Measurements from ENCODE around the gene SLC22A7. TPM values are rescaled to one million over a fixed set of nuclear protein-coding genes. Genes with fewer than 3 reads are reported as not detected.

The SLC22A7 gene
- total and polyA plus RNA-seq, 2 of the 8 experiments (the other 6 are each of a cell fraction or from before 2014, with no cell fraction given): not detected

- Histone ChIP-seq H3K4me1 (replicated peaks in 1 of 4; ENCODE audit: control insufficient read depth in 3 of 4, insufficient read depth in 4 of 4, low read length in 3 of 4) (no peaks in the 10 kb centered on the region), H4K8ac (ENCODE audit: extremely low read depth, insufficient read depth, low read length) (no peak overlapping the region), H3K23ac (ENCODE audit: insufficient read length) (no peak overlapping the region), H3K36me3 (ENCODE audit: control insufficient read depth in 2 of 4, insufficient read depth in 4 of 4, low read length in 3 of 4) (peaks cover 5 to 16% (median 11%) of the 10 kb centered on the region in 4 experiments; a peak in 7 of 8 replicates), H3K18ac (ENCODE audit: extremely low read depth, low read length) (no peak overlapping the region), H2BK5ac (ENCODE audit: low read depth, low read length) (no peak overlapping the region), H3K4ac (replicated peaks; ENCODE audit: insufficient read length, low read depth, low read length) (no peak overlapping the region), H3K4me3 (ENCODE audit: extremely low read depth in 1 of 4, insufficient read depth in 2 of 4, low read depth in 3 of 4, low read length in 4 of 4) (no peak overlapping the region), H3K79me2 (ENCODE audit: control insufficient read depth in 1 of 2, insufficient read depth in 2 of 2, low read length in 2 of 2) (no peaks in the 10 kb centered on the region), H3K4me2 (ENCODE audit: insufficient read depth in 1 of 2, low read depth in 2 of 2, low read length in 2 of 2) (no peak overlapping the region), H3K9ac (replicated peaks in 1 of 4; ENCODE audit: extremely low read depth in 1 of 4, low read depth in 3 of 4, low read length in 3 of 4) (no peak overlapping the region), H3K23me2 (ENCODE audit: low read depth, low read length) (no peaks in the 10 kb centered on the region; the same call in 1 of the 2 replicates), H2BK20ac (ENCODE audit: low read length) (no peak overlapping the region), H3K56ac (replicated peaks; ENCODE audit: insufficient read length, low read depth, low read length) (no peak overlapping the region), H3K9me3 (ENCODE audit: insufficient read depth in 2 of 2, low read depth in 1 of 2, low read length in 1 of 2) (no peaks in the 10 kb centered on the region), H3K27ac (ENCODE audit: low read depth, low read length) (no peak overlapping the region), H2AFZ (ENCODE audit: low read length) (no peak overlapping the region), H2AK5ac (ENCODE audit: low read depth, low read length) (no peak overlapping the region), H2BK12ac (ENCODE audit: low read depth, low read length) (no peak overlapping the region), H4K5ac (ENCODE audit: insufficient read length, low read depth, low read length) (no peak overlapping the region), H2BK120ac (replicated peaks; ENCODE audit: low read depth, low read length) (no peak overlapping the region), H3K27me3 (replicated peaks in 1 of 4; ENCODE audit: control insufficient read depth in 3 of 4, extremely low read depth in 1 of 4, insufficient read depth in 3 of 4, low read length in 3 of 4) (no peaks in the 10 kb centered on the region), H2BK15ac (ENCODE audit: low read length) (no peak overlapping the region), H3K79me1 (ENCODE audit: low read depth, low read length) (no peaks in the 10 kb centered on the region; the same call in 1 of the 2 replicates), H4K91ac (replicated peaks; ENCODE audit: insufficient read length, low read length) (no peak overlapping the region), H4K20me1 (replicated peaks in 1 of 2; ENCODE audit: control insufficient read depth in 1 of 2, insufficient read depth in 2 of 2, low read length in 2 of 2) (no peaks in the 10 kb centered on the region), H3K14ac (ENCODE audit: insufficient read length) (no peak overlapping the region)
- FAIRE-seq: no peak
- WGBS, 2 experiments (ENCODE audit: extremely low coverage in 1 of 2, insufficient coverage in 1 of 2, insufficient read length in 1 of 2, insufficient replicate concordance in 2 of 2, low coverage in 1 of 2, low lambda C conversion rate in 2 of 2, missing lambda C conversion rate in 1 of 2): 91 to 100% methylated on average over 2 to 3 of the region's 3 CpGs
- CTCF ChIA-PET (ENCODE audit: partially characterized antibody): interaction anchor here (1.2 kb wide), 1 partner anchor 22 kb away, joined by 4 read pairs; no protein-coding TSS in a partner anchor
- POLR2A ChIA-PET (ENCODE audit: partially characterized antibody): no interaction called here
- no peak for DNase-seq (ENCODE audit: low read depth in 1 of 2, low spot score in 2 of 2)
- TF ChIP-seq EP300 (IDR thresholded peaks at IDR 0.05; ENCODE audit: borderline replicate concordance in 1 of 2, low read depth in 2 of 2, low read length in 2 of 2) (no peak), CHD2 (IDR thresholded peaks at IDR 0.05; ENCODE audit: low read length) (no peak), HDAC2 (IDR thresholded peaks at IDR 0.05; ENCODE audit: borderline replicate concordance in 1 of 2, low read depth in 2 of 2, low read length in 2 of 2) (no peak), JUN (IDR thresholded peaks at IDR 0.05; ENCODE audit: low read depth, low read length) (no peak), TCF12 (IDR thresholded peaks at IDR 0.05; ENCODE audit: low read depth, low read length) (no peak), GABPA (IDR thresholded peaks at IDR 0.05; ENCODE audit: borderline replicate concordance, insufficient read depth, low read length) (no peak), CHD1 (IDR thresholded peaks at IDR 0.05; ENCODE audit: low read depth, low read length) (no peak), CTCF (IDR thresholded peaks at IDR 0.05; ENCODE audit: control extremely low read depth in 1 of 3, insufficient read depth in 1 of 3, low read depth in 1 of 3, low read length in 3 of 3) (no peak)
- TF ChIP-seq, protein P1, sequence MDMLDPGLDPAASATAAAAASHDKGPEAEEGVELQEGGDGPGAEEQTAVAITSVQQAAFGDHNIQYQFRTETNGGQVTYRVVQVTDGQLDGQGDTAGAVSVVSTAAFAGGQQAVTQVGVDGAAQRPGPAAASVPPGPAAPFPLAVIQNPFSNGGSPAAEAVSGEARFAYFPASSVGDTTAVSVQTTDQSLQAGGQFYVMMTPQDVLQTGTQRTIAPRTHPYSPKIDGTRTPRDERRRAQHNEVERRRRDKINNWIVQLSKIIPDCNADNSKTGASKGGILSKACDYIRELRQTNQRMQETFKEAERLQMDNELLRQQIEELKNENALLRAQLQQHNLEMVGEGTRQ (IDR thresholded peaks at IDR 0.05; ENCODE audit: low read length): no peak
Observed at GRCh38 chr6:43347021-43347420, 49.0 kb downstream of the SLC22A7 start.
